GM12801 (cell line): ENCODE measurements around the gene MAGOHB.

Experiments used
- CTCF ChIP-seq: IDR thresholded peaks from one replicate; pipeline ENCODE4 v1.5.1; 2011; ENCODE audit warnings: control low read depth; ENCODE audit not compliant: insufficient read length; ENCODE audit errors: extremely low read depth

MAGOHB gene

GRCh38 chr12:10636611-10637010 lies 23.2 kb upstream of the MAGOHB start:
- no peak for TF ChIP-seq CTCF

DNA sequence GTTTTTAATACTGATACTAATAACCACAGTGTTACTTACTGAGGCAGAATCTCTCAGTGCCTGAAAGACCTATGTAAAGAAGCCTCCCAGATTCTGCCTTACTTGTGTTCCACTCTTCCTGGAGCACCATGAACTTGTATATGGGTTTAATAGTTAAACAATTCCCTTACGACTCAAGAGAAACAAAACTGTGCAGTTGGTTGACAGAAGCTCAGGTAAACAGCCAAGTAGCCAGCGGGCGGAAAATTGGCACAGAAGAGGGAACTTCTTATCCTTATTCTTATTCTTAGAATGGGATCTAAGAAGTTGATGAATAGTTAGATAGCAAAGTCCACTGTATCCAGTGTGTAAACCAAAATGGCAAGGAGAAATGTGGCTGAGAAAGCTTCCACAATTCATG lies 22.7 kb upstream of the MAGOHB start:
- TF ChIP-seq CTCF: no peak

- no peak for TF ChIP-seq CTCF
Observed at GRCh38 chr12:10635306-10635705, 21.9 kb upstream of the MAGOHB start.

DNA sequence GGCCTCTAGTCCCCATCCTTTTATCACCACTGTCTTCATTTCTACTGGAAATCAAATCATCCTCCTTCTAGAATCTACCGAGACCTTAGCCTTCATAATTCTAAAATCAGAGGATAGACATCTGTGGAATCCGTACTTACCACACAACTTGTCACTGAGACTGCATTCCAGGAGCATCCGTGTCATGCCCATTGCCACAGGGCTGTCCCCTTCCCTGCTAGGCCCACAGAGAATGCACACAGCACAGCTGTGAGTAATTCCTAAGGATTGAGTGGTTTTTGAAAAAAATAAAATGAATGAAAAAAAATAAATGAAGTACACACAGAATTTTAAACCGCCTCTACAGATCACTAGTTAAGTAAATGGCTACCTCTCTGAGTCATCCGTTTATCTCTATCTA lies 21.0 kb upstream of the MAGOHB start:
- no peak for TF ChIP-seq CTCF

GRCh38 chr12:10633541-10633940 lies 20.1 kb upstream of the MAGOHB start:
- no peak for TF ChIP-seq CTCF

- TF ChIP-seq CTCF: no peak
Observed at GRCh38 chr12:10632226-10632625, 18.8 kb upstream of the MAGOHB start.

DNA sequence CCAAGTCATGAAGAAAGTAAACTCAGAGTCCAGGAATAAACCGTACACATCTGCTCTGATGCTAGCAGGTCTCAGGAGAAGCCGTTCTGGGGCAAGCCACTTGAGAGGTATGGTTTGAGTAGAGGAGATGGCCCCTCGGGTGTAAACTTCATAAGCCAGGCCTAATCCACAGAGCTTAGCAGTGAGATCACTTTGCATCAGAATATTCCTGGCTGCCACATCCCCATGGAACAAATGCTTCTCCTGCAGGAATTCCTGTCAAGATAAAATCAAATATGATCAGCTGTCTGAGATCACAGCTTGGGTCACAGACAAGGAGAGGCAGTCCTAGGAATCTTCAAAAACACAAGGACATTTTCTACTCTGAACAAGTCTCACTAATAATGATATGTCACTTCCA lies 11.2 kb upstream of the MAGOHB start:
- no peak for TF ChIP-seq CTCF

- no peak for TF ChIP-seq CTCF
Observed at GRCh38 chr12:10623131-10623530, 9.7 kb upstream of the MAGOHB start.
